Thymus (tissue), 11 donors: Measurements from ENCODE around the gene LAMA3. TPM values are rescaled to one million over a fixed set of nuclear protein-coding genes. Genes with fewer than 3 reads are reported as not detected.
A peak's percentile ranks its signal among the peaks of the same experiment; 100 is the strongest.

ENCODE experiments used
- DNase-seq, 9 donors: peaks; one replicate each; pipeline ENCODE4 v3.0.0-alpha.2; 2013; ENCODE audit warnings: low spot score in 9 of 9, low read depth in 6 of 9, missing footprints in 1 of 9
- H3K27ac ChIP-seq, 2 donors: one replicate each; pipeline ENCODE4 v1.5.1; 2013; ENCODE audit warnings: control low read depth in 1 of 2, low read depth in 1 of 2, low read length in 1 of 2, mild to moderate bottlenecking in 1 of 2, moderate library complexity in 1 of 2
- H3K27me3 ChIP-seq, 2 donors: one replicate each; pipeline ENCODE4 v1.5.1; 2013; ENCODE audit warnings: low read length in 1 of 2; ENCODE audit not compliant: control insufficient read depth in 2 of 2, insufficient read depth in 1 of 2
- H3K36me3 ChIP-seq, 2 donors: one replicate each; pipeline ENCODE4 v1.5.1; 2013; ENCODE audit warnings: low read length in 1 of 2, mild to moderate bottlenecking in 1 of 2, moderate library complexity in 1 of 2; ENCODE audit not compliant: control insufficient read depth in 2 of 2, insufficient read depth in 2 of 2
- H3K4me1 ChIP-seq, 2 donors: one replicate each; pipeline ENCODE4 v1.5.1; 2013; ENCODE audit warnings: low read length in 2 of 2; ENCODE audit not compliant: control insufficient read depth in 2 of 2, insufficient read depth in 2 of 2
- H3K4me3 ChIP-seq, 2 donors: one replicate each; pipeline ENCODE4 v1.5.1; 2013; ENCODE audit warnings: low read length in 2 of 2, control low read depth in 1 of 2, mild to moderate bottlenecking in 1 of 2
- H3K9me3 ChIP-seq, 2 donors: one replicate each; pipeline ENCODE4 v1.5.1; 2013; ENCODE audit warnings: low read length in 1 of 2, mild to moderate bottlenecking in 1 of 2; ENCODE audit not compliant: control insufficient read depth in 2 of 2, insufficient read depth in 1 of 2
- WGBS: extraction: QIAGEN DNeasy Blood & Tissue Kit; methylation state at CpG from one replicate; pipeline ENCODE4 v1.1.7; 2013; 5-methylcytosine and 5-hydroxymethylcytosine counted together
- polyA plus RNA-seq: library from polyadenylated mRNA; stranded (reverse); fragments of 200-250 nt; gene quantifications from one replicate; pipeline ENCODE4 v1.2.3, GENCODE V29; 2013
- total RNA-seq: library from RNA; stranded (reverse); fragments of 120-200 nt; gene quantifications from one replicate; pipeline ENCODE4 v1.2.4, GENCODE V29; 2013
- donor health status: healthy.

The LAMA3 gene
- total and polyA plus RNA-seq, 2 donors, result 8.9 to 50.1 TPM

DNA sequence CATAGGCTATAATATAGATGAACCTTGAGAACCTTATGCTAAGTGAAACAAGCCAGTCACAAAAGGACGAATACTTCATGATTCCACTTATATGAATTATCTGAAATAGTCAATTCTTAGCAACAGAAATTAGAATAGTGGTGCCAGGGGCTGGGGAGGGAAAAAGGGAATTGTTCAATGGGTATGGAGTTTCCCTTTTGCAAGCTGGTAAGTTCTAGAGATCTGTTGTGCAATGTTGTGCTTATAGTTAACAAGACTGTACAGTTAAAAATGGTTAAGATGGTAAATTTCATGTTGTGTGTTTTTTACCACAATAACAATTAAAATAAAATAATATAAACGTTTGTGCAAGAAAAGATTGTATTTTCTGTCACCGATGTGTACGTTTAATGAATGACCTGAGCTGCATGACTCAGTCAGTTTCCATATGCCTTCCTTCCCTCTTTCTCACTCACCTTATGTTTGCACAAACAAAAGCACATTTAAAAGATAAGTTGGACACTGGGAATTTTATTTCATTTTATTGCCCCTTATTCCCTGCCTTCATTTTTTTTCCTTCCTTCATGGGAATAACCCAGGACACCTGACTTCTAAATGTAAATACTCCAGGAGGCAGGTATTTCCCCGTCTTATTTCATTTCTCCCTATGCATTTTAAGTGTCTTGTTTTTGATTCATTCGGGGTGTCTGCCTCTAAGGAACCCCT, 181.6 kb downstream of the LAMA3 start:
- Histone ChIP-seq H3K4me3 (no peak overlapping the region), H3K27me3 (no peaks in the 10 kb centered on the region), H3K27ac (peak overlapping the region; percentile 16 to 68), H3K4me1 (peaks cover 24 to 31% of the 10 kb centered on the region in 2 donors), H3K36me3 (no peaks in the 10 kb centered on the region), H3K9me3 (no peaks in the 10 kb centered on the region)
- DNase-seq, result no peak
- 50% methylated on average over 6 of the region's 6 CpGs for WGBS

DNA sequence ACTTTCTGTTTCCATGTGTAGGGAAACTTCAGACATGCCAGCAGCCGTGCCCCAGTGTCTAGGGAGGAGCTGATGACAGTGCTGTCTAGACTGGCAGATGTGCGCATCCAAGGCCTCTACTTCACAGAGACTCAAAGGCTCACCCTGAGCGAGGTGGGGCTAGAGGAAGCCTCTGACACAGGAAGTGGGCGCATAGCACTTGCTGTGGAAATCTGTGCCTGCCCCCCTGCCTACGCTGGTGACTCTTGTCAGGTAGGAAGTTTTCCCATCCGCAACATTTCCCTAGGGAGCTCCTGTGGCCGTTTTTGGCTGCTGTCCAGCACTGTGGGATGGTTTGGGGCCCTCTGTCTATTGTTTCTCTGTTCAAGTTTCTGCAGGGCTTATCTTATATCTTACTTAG, 182.2 kb downstream of the LAMA3 start:
- H3K36me3 ChIP-seq, result no peaks in the 10 kb centered on the region
- DNase-seq, result peak; percentile 45 to 91 (median 71)
- no peaks in the 10 kb centered on the region for H3K27me3 ChIP-seq
- H3K4me3 ChIP-seq, result no peak overlapping the region
- H3K4me1 ChIP-seq, result peaks cover 19 to 27% of the 10 kb centered on the region in 2 donors
- 4% methylated on average over 7 of the region's 7 CpGs for WGBS
- H3K9me3 ChIP-seq, result no peaks in the 10 kb centered on the region
- peak overlapping the region; percentile 16 to 68 for H3K27ac ChIP-seq

DNA sequence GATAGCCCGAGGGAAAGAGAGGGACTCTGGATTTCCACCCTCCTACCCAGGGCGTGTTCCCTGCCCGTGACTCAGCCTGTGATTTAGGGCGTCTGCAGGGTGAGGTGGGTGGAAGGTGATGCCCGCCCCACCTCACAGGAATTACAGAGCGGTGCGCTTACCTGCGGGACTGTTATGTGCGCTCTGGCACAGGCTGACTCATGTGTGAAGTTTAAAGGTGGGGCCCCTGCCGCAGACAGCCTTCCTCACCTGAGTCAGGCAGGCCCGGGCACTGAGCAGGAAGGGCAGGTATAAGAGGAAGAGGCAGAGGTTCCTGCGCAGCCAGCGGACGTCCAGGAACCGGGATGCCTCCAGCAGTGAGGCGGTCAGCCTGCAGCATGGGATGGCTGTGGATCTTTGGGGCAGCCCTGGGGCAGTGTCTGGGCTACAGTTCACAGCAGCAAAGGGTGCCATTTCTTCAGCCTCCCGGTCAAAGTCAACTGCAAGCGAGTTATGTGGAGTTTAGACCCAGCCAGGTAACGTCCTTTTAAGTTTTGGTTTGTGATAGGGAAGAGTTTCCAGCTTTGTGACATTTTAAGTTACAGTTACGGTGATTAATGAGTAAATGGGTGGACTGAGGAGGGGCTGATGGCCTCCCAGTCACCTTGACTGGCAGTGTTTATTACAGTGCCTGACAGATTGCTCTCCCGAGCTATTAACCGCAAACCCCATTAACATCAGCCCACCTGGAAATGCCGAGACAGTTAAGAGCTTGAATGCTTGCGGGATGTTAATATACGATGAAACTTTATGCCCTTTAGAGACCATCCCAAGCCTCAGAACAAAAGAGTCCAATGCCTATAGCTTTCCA, 183.7 kb downstream of the LAMA3 start:
- H3K27ac ChIP-seq, result peak overlapping the region; percentile 6 to 66
- no peak for DNase-seq
- WGBS, result 92% methylated on average over 25 of the region's 25 CpGs
- H3K4me1 ChIP-seq, result peaks cover 13 to 24% of the 10 kb centered on the region in 2 donors
- H3K4me3 ChIP-seq, result peak overlapping the region in 1 of 2 donors; percentile 12
- H3K36me3 ChIP-seq, result no peaks in the 10 kb centered on the region
- H3K27me3 ChIP-seq, result no peaks in the 10 kb centered on the region
- no peaks in the 10 kb centered on the region for H3K9me3 ChIP-seq

DNA sequence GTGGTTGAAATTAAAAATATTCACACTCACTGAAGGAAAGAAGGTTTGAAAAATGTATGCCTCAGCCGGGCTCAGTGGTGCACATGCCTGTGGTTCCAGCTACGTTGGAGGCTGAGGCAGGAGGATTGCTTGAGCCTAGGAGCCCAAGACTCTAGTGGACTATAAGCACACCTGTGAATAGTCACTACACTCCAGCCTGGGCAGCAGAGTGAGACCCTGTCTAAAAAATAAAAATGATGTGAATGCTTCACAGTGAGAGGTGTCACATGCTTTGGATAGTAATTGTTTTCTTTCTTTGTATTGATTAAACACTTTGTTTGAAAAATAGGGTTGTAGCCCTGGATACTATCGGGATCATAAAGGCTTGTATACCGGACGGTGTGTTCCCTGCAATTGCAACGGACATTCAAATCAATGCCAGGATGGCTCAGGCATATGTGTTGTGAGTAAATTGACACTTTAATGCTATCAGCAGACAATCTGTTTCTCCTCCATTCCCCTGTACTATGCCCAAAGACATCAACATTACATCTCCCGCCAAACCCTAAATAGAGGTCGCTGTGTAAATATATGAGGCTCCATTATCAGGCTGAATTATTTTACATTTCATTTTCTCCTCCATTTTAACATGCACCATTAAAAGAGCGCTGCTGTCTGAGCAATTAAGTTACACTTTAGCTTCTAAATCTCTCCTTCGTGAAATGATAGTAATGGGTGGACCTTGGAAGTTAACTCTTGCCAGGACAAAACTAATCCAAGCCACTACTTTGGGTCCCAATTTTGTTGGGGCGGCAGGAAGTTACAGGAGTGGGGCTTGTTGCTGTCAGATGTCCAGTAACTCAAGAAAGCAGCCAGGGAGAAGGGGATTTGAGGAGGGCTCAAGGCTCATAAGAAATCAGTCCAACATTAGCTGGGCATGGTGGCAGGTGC, 187.0 kb downstream of the LAMA3 start:
- Histone ChIP-seq H3K4me3 (no peak overlapping the region), H3K4me1 (peaks cover 7 to 20% of the 10 kb centered on the region in 2 donors), H3K27ac (no peak overlapping the region), H3K36me3 (no peaks in the 10 kb centered on the region), H3K9me3 (no peaks in the 10 kb centered on the region), H3K27me3 (no peaks in the 10 kb centered on the region)
- 96% methylated on average over 11 of the region's 11 CpGs for WGBS
- DNase-seq, result no peak

DNA sequence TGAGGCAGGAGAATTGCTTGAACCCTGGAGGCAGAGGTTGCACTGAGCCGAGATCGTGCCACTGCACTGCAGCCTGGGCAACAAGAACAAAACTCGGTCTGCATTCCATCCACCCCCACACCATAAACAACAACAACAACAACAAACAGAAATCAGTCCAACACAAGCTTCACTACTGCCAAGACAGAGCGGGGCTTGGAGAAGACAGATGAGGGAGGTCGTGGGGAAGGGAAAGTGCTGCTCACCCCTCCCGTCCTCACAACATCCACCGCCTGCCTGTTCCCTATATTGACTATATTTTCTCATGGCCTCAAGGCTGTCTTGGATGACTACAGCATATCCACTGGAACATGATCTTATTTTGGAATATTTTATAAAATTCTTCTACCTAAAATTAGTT, 187.7 kb downstream of the LAMA3 start:
- H3K27ac ChIP-seq, result no peak overlapping the region
- peaks cover 3 to 15% of the 10 kb centered on the region in 2 donors for H3K4me1 ChIP-seq
- H3K27me3 ChIP-seq, result no peaks in the 10 kb centered on the region
- DNase-seq, result no peak
- WGBS, result 95% methylated on average over 7 of the region's 7 CpGs
- H3K9me3 ChIP-seq, result no peaks in the 10 kb centered on the region
- H3K4me3 ChIP-seq, result no peak overlapping the region
- H3K36me3 ChIP-seq, result no peaks in the 10 kb centered on the region

DNA sequence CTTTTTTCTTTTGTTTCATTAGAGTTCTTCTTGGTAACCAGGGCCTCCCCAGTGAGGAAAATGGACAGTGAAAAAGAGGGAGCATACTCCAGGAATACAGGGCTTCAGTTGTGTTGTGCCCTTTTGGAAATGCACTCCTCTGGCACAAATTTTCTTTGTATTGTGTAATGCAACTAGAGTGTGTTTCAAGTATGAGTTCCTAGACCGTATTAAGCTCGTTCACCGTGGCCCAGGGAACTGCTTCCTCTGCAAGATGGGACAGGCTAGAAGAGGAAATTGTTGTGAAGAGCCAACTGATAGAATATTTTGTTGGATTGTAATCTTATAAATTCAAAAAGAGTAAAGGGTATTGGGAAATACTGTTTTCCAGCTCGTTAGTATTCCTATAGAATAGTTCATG, 188.1 kb downstream of the LAMA3 start:
- no peaks in the 10 kb centered on the region for H3K27me3 ChIP-seq
- WGBS, result 90% methylated on average over 4 of the region's 4 CpGs
- H3K27ac ChIP-seq, result no peak overlapping the region
- H3K4me3 ChIP-seq, result no peak overlapping the region
- DNase-seq, result no peak
- H3K36me3 ChIP-seq, result no peaks in the 10 kb centered on the region
- H3K9me3 ChIP-seq, result no peaks in the 10 kb centered on the region
- peaks cover 0 to 11% of the 10 kb centered on the region in 2 donors for H3K4me1 ChIP-seq

DNA sequence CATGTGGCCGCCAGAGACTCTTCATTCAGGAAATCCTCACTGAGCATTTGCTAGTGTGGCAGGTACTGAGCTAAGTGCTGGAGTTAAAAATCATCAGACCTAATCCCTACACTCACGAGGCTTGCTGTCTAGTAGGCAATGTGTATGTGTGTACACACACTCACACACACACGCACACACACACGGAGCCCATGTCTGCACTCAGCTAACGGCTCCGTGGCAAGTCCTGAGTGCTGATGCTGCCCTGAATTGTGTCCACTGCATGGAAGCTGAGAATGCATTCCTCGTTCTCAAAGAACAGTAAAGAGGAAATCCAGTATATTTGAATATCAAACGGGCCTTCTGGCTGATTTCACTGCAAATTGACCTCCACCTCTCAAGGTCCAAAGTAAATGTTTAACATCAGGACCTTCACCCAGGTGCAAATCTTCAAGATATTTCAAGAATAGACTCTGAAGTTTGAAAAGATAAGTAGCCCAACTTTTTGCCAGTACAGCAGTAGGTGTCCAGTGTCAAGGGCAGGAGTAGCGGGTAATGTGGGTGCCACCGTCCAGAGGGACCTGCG, 189.2 kb downstream of the LAMA3 start:
- no peaks in the 10 kb centered on the region for H3K9me3 ChIP-seq
- DNase-seq, result no peak
- no peak overlapping the region for H3K27ac ChIP-seq
- peaks cover 0 to 14% of the 10 kb centered on the region in 2 donors for H3K4me1 ChIP-seq
- no peak overlapping the region for H3K4me3 ChIP-seq
- 95% methylated on average over 11 of the region's 11 CpGs for WGBS
- H3K36me3 ChIP-seq, result no peaks in the 10 kb centered on the region
- H3K27me3 ChIP-seq, result no peaks in the 10 kb centered on the region

DNA sequence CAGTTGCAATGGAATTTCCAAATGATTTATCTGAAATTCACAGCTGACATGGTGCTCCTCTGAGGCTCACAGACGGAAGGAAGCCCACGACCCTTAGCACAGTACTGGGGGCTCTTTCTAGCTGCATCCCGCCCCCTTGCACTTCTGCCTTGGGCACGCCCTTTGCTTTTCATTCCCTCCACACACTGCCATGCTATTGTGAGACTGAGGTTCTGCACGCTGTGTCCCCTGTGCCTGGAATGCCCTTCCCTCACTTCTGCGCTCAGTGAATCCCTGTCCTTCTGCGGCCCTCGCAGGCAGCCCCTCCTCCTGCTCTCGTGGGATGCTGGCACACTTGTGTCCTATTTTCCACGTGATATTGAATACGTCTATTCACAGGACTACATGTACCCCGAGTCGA, 189.9 kb downstream of the LAMA3 start:
- 98% methylated on average over 13 of the region's 13 CpGs for whole genome bisulfite sequencing
- no peak overlapping the region for H3K27ac ChIP-seq
- H3K36me3 ChIP-seq, result no peaks in the 10 kb centered on the region
- DNase-seq, result no peak
- no peaks in the 10 kb centered on the region for H3K27me3 ChIP-seq
- peaks cover 0 to 16% of the 10 kb centered on the region in 2 donors for H3K4me1 ChIP-seq
- H3K4me3 ChIP-seq, result no peak overlapping the region
- H3K9me3 ChIP-seq, result no peaks in the 10 kb centered on the region
